ENCODE data around the gene PSMB3. TPM values are rescaled to one million over a fixed set of nuclear protein-coding genes. Genes with fewer than 3 reads are reported as not detected.

The PSMB3 gene
- total RNA-seq, 1 experiment from 2014 or later = 346 TPM

DNA sequence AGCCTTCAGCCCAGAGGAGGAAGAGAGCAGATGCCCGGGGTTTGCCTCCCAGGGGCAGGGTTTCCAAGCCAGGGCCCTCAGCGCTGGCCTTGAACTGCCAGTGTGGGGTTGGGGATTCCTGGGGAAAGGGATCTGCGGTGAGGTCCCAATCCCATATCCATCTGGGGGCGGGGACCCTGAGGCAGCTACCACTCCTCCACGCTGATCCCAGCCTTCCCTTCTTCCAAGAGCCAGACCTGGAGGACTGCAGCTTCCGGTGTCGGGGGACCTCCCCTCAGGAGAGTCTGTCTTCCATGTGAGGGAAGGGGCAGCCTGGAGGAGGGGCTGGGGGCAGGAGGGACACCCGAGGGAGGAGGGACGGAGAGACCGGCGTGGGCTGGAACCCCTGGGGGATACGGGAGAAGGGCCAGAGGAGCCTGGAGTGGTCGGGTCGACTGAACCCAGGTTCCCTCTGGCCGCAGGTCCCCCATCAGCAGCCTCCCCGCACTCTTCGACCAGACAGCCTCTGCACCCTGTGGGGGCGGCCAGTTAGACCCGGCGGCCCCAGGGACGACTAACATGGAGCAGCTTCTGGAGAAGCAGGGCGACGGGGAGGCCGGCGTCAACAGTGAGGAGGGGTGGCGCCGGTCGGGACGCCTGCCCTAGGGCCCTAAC, 33.1 kb upstream of the PSMB3 start:
- ATAC-seq (no peak), DNase-seq (ENCODE audit: low read depth, low spot score) (no peak)
- peak overlapping the region; percentile 46 for H3K27ac ChIP-seq (ENCODE audit: low read depth, low read length)
- no peak overlapping the region; a peak in 1 of 4 replicates for H3K4me3 ChIP-seq (replicated peaks in 1 of 2; ENCODE audit: low read depth in 1 of 2, low read length in 2 of 2)
- no TSS peak for BruUV-seq (replicated peaks)
- peak overlapping the region; percentile 10 for H3K9ac ChIP-seq (ENCODE audit: low read length)
- no peaks in the 10 kb centered on the region for H3K79me2 ChIP-seq (ENCODE audit: insufficient read depth, low read length)
- no peaks in the 10 kb centered on the region for H3K9me3 ChIP-seq (ENCODE audit: control insufficient read depth in 1 of 2, insufficient read depth in 1 of 2, low read depth in 1 of 2, low read length in 2 of 2)
- RAD21 ChIA-PET (ENCODE audit: low non-redundant PET in 1 of 2, low total read pairs in 2 of 2, uncharacterized antibody in 2 of 2, unreplicated experiment in 2 of 2) = no interaction called here
- H4K20me1 ChIP-seq (ENCODE audit: insufficient read depth) = no peaks in the 10 kb centered on the region
- POLR2A ChIA-PET = no interaction called here
- peaks cover 14 to 15% of the 10 kb centered on the region in 2 experiments for H3K36me3 ChIP-seq (ENCODE audit: control insufficient read depth in 1 of 2, insufficient read depth in 2 of 2, low read length in 2 of 2)
- intact Hi-C loops (cut with micrococcal nuclease) = no loop called here
- no peak overlapping the region for H2AFZ ChIP-seq (ENCODE audit: low read depth, low read length, poor library complexity, severe bottlenecking)
- H3K4me1 ChIP-seq (ENCODE audit: control insufficient read depth in 1 of 2, insufficient read depth in 2 of 2, low read length in 2 of 2) = peaks cover 5 to 24% of the 10 kb centered on the region in 2 experiments
- CTCF ChIA-PET = interaction anchor here (0.7 to 1.2 kb wide), 4 partner anchors 8 to 22 kb away, joined by 4 read pairs; no protein-coding TSS in a partner anchor
- H3K4me2 ChIP-seq (ENCODE audit: low read length) = peak overlapping the region; percentile 43
- H3K27me3 ChIP-seq (ENCODE audit: insufficient read depth, low read length) = no peaks in the 10 kb centered on the region
- H3K9me2 ChIP-seq (ENCODE audit: insufficient read depth) = no peaks in the 10 kb centered on the region
- no peak for TF ChIP-seq POLR2AphosphoS5 (IDR thresholded peaks at IDR 0.05; ENCODE audit: low read depth, low read length)
- no peak for TF ChIP-seq ZNF274 (IDR thresholded peaks at IDR 0.05; ENCODE audit: low read depth, low read length)

DNA sequence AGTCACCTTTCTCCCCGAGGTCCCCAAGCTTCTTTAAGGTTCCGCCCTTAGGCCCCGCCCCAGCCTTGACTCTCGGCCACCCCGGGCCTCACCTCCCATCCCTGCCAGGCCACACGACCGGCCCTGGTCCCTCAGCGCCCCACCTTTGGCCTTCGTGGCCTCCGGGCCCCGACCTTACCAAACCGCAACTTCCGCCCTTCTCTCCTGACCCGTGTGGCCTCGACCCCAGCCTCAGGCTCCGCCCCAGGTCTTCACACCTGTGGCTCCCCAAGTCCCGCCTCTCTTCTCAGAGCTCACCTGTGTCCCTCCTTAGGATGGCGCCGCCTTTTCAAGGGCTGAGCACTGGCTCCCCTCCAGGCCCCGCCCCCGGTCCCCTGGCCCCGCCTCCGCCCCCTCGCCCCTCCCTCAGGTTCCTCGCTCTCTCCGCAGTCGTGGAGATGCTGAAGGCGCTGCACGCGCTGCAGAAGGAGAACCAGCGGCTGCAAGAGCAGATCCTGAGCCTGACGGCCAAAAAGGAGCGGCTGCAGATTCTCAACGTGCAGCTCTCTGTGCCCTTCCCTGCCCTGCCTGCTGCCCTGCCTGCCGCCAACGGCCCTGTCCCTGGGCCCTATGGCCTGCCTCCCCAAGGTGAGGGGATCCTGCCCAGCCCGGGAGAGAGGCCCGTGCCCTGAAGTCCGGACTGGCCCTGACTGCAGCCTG, 32.4 kb upstream of the PSMB3 start:
- ChIA-PET POLR2A (interaction anchor here (0.5 kb wide), 1 partner anchor 20 kb away, joined by 3 read pairs; no protein-coding TSS in a partner anchor), CTCF (no interaction called here), RAD21 (ENCODE audit: low non-redundant PET in 1 of 2, low total read pairs in 2 of 2, uncharacterized antibody in 2 of 2, unreplicated experiment in 2 of 2) (no interaction called here)
- H3K9ac ChIP-seq (ENCODE audit: low read length) = no peak overlapping the region
- intact Hi-C loops (cut with micrococcal nuclease) = no loop called here
- H4K20me1 ChIP-seq (ENCODE audit: insufficient read depth) = no peaks in the 10 kb centered on the region
- H3K4me1 ChIP-seq (ENCODE audit: control insufficient read depth in 1 of 2, insufficient read depth in 2 of 2, low read length in 2 of 2) = peaks cover 5 to 24% of the 10 kb centered on the region in 2 experiments
- ATAC-seq (peak; percentile 23; the same call in 1 of the 2 replicates), DNase-seq (ENCODE audit: low read depth, low spot score) (no peak)
- peaks cover 15 to 17% of the 10 kb centered on the region in 2 experiments for H3K36me3 ChIP-seq (ENCODE audit: control insufficient read depth in 1 of 2, insufficient read depth in 2 of 2, low read length in 2 of 2)
- TF ChIP-seq POLR2AphosphoS5 (IDR thresholded peaks at IDR 0.05; ENCODE audit: low read depth, low read length) (no peak), SRF (IDR thresholded peaks at IDR 0.05; ENCODE audit: low read depth) (no peak), CBX3 (IDR thresholded peaks at IDR 0.05; ENCODE audit: low read depth) (no peak), SIN3A (IDR thresholded peaks at IDR 0.05; ENCODE audit: low read depth) (no peak), ZBTB33 (IDR thresholded peaks at IDR 0.05; ENCODE audit: extremely low read depth, insufficient replicate concordance, low read length) (no peak), RAD21 (IDR thresholded peaks at IDR 0.05; ENCODE audit: low read depth) (no peak), EZH2phosphoT487 (IDR thresholded peaks at IDR 0.05; ENCODE audit: borderline replicate concordance) (no peak), EGR1 (IDR thresholded peaks at IDR 0.05; ENCODE audit: low read depth) (no peak), JUND (IDR thresholded peaks at IDR 0.05) (no peak), CTCF (IDR thresholded peaks at IDR 0.05 in 2 of 3, conservative IDR thresholded peaks at IDR 0.05 in 1 of 3; ENCODE audit: borderline replicate concordance in 1 of 3, insufficient read depth in 1 of 3, low read depth in 2 of 3, low read length in 2 of 3) (no peak)
- TF ChIP-seq, protein P1, sequence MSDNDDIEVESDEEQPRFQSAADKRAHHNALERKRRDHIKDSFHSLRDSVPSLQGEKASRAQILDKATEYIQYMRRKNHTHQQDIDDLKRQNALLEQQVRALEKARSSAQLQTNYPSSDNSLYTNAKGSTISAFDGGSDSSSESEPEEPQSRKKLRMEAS (IDR thresholded peaks at IDR 0.05) = no peak
- TF ChIP-seq, protein P2, sequence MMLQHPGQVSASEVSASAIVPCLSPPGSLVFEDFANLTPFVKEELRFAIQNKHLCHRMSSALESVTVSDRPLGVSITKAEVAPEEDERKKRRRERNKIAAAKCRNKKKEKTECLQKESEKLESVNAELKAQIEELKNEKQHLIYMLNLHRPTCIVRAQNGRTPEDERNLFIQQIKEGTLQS (IDR thresholded peaks at IDR 0.05) = no peak
- no peak overlapping the region for H3K4me2 ChIP-seq (ENCODE audit: low read length)
- no peaks in the 10 kb centered on the region for H3K9me3 ChIP-seq (ENCODE audit: control insufficient read depth in 1 of 2, insufficient read depth in 1 of 2, low read depth in 1 of 2, low read length in 2 of 2)
- no peaks in the 10 kb centered on the region for H3K79me2 ChIP-seq (ENCODE audit: insufficient read depth, low read length)
- H3K27me3 ChIP-seq (ENCODE audit: insufficient read depth, low read length) = no peaks in the 10 kb centered on the region
- BruUV-seq (replicated peaks) = no TSS peak
- no peak overlapping the region for H2AFZ ChIP-seq (ENCODE audit: low read depth, low read length, poor library complexity, severe bottlenecking)
- no peaks in the 10 kb centered on the region for H3K9me2 ChIP-seq (ENCODE audit: insufficient read depth)
- no peak overlapping the region; the same call in 1 of the 2 replicates for H3K27ac ChIP-seq (ENCODE audit: low read depth, low read length)
- H3K4me3 ChIP-seq (replicated peaks in 1 of 2; ENCODE audit: low read depth in 1 of 2, low read length in 2 of 2) = no peak overlapping the region

Measured in HCT116 (cell line).